ENCODE data around the gene HK3.

The HK3 gene

GRCh38 chr5:176899296-176899891, at the start of gene HK3:
HK3 (minus strand) TSS chr5:176899346; CDS start chr5:176896159, 3,187 bp downstream.
- no peak for DNase-seq

- DNase-seq, result no peak
These were observed 49.3 kb upstream of the HK3 start for GRCh38 chr5:176948458-176948857.

GRCh38 chr5:176947847-176948246, 48.7 kb upstream of the HK3 start:
- no peak for DNase-seq

GRCh38 chr5:176944268-176944667, 45.1 kb upstream of the HK3 start:
- DNase-seq, result no peak

GRCh38 chr5:176943816-176944215, 44.7 kb upstream of the HK3 start:
- DNase-seq, result no peak

- no peak for DNase-seq
These were observed 42.8 kb upstream of the HK3 start for GRCh38 chr5:176941951-176942350.

- no peak for DNase-seq
These were observed 39.3 kb upstream of the HK3 start for GRCh38 chr5:176938472-176938871.

GRCh38 chr5:176935017-176935416, 35.9 kb upstream of the HK3 start:
- DNase-seq, result no peak

GRCh38 chr5:176934309-176934930, 35.3 kb upstream of the HK3 start:
- no peak for DNase-seq

GRCh38 chr5:176929654-176930053, 30.5 kb upstream of the HK3 start:
- no peak for DNase-seq

- no peak for DNase-seq
These were observed 28.4 kb upstream of the HK3 start for GRCh38 chr5:176927562-176927961.

GRCh38 chr5:176922817-176923216, 23.7 kb upstream of the HK3 start:
- no peak for DNase-seq

GRCh38 chr5:176921714-176922113, 22.6 kb upstream of the HK3 start:
- no peak for DNase-seq

- no peak for DNase-seq
These were observed 19.5 kb upstream of the HK3 start for GRCh38 chr5:176918613-176919012.

- DNase-seq, result no peak
These were observed 17.2 kb upstream of the HK3 start for GRCh38 chr5:176916337-176916736.

- no peak for DNase-seq
These were observed 16.8 kb upstream of the HK3 start for GRCh38 chr5:176915906-176916305.

- no peak for DNase-seq
These were observed 13.0 kb upstream of the HK3 start for GRCh38 chr5:176912115-176912514.

- DNase-seq, result no peak
These were observed 9.7 kb upstream of the HK3 start for GRCh38 chr5:176908675-176909368.

- DNase-seq, result no peak
These were observed 7.7 kb upstream of the HK3 start for GRCh38 chr5:176906796-176907195.

GRCh38 chr5:176906126-176906525, 7.0 kb upstream of the HK3 start:
- DNase-seq, result no peak

GRCh38 chr5:176904276-176904675, 5.1 kb upstream of the HK3 start:
- no peak for DNase-seq

- no peak for DNase-seq
These were observed 3.9 kb upstream of the HK3 start for GRCh38 chr5:176902911-176903664.

- no peak for DNase-seq
These were observed 3.1 kb upstream of the HK3 start for GRCh38 chr5:176902102-176902814.

Data from stimulated activated CD4-positive, alpha-beta T cell treated with anti-CD3 and anti-CD28 coated beads, Interleukin-2, amount 100 ng/mL, for 48 hours (primary cell).